PC-3 (cell line): Measurements from ENCODE around the gene PRLR. TPM values are rescaled to one million over a fixed set of nuclear protein-coding genes. Genes with fewer than 3 reads are reported as not detected.

Source experiments
- ATAC-seq: fragments of 200-7000 bp; cut with Tn5 transposase; 2 replicates; pipeline ENCODE4 v1.9.1; 2020; ENCODE audit warnings: mild to moderate bottlenecking, moderate library complexity
- BruUV-seq: library from RNA; stranded (reverse); fragments of 400-500 nt; replicated peaks from 2 replicates; lab custom pipeline; 2021; lab: Mats Ljungman, UMichigan
- CTCF ChIA-PET: fragments of 300-600 bp; sonication (Branson Sonifier 250); formaldehyde crosslinking; loops from one replicate; lab custom pipeline; 2022; ENCODE audit warnings: antibody characterized with exemption; lab: Charles Lee
- POLR2A ChIA-PET: fragments of 300-600 bp; sonication (Branson Sonifier 250); formaldehyde crosslinking; loops from one replicate; lab custom pipeline; 2022; ENCODE audit warnings: antibody characterized with exemption; ENCODE audit not compliant: unreplicated experiment; lab: Charles Lee
- DNase-seq: peaks from one replicate; pipeline ENCODE4 v3.0.0-alpha.2; 2015
- H2AFZ ChIP-seq: fragments of 300-600 bp; sonication (generic); 2 replicates; pipeline ENCODE4 v1.6.0; 2016; ENCODE audit warnings: antibody characterized with exemption, low read length
- H3F3A ChIP-seq: fragments of 300-600 bp; sonication (generic); one replicate; pipeline ENCODE4 v1.6.0; 2017; ENCODE audit warnings: antibody characterized with exemption, low read length, control low read depth, mild to moderate bottlenecking; ENCODE audit not compliant: unreplicated experiment
- H3K27ac ChIP-seq: fragments of 300-600 bp; sonication (generic); 2 replicates; pipeline ENCODE4 v1.5.1; 2016; ENCODE audit warnings: mild to moderate bottlenecking, low read length
- H3K27me3 ChIP-seq: fragments of 300-600 bp; sonication (generic); 2 replicates; pipeline ENCODE4 v1.6.1; 2016; ENCODE audit warnings: low read length, mixed read lengths
- H3K36me3 ChIP-seq: fragments of 300-600 bp; sonication (generic); 2 replicates; pipeline ENCODE4 v1.6.1; 2016; ENCODE audit warnings: low read depth, mixed run types, low read length, mixed read lengths
- H3K4me1 ChIP-seq: fragments of 300-600 bp; sonication (generic); 2 replicates; pipeline ENCODE4 v1.5.1; 2016; ENCODE audit warnings: low read length; ENCODE audit not compliant: insufficient read depth
- H3K4me2 ChIP-seq: fragments of 300-600 bp; sonication (generic); 2 replicates; pipeline ENCODE4 v1.6.0; 2016; ENCODE audit warnings: low read length
- H3K4me3 ChIP-seq: fragments of 300-600 bp; sonication (generic); 2 replicates; pipeline ENCODE4 v1.5.1; 2016; ENCODE audit warnings: mild to moderate bottlenecking, low read length, mixed read lengths
- H3K79me2 ChIP-seq: fragments of 300-600 bp; sonication (generic); 2 replicates; pipeline ENCODE4 v1.6.1; 2017; ENCODE audit warnings: low read length, mixed read lengths
- H3K9ac ChIP-seq: fragments of 300-600 bp; sonication (generic); 2 replicates; pipeline ENCODE4 v1.6.0; 2016; ENCODE audit warnings: mild to moderate bottlenecking, low read length
- H3K9me2 ChIP-seq: fragments of 300-600 bp; sonication (generic); replicated peaks from 2 replicates; pipeline ENCODE4 v1.6.1; 2016; ENCODE audit warnings: mixed run types, low read length, mixed read lengths
- H3K9me3 ChIP-seq: fragments of 300-600 bp; sonication (generic); 2 replicates; pipeline ENCODE4 v1.6.1; 2016; ENCODE audit warnings: low read length, mixed read lengths
- H4K20me1 ChIP-seq: fragments of 300-600 bp; sonication (generic); 2 replicates; pipeline ENCODE4 v1.6.1; 2016; ENCODE audit warnings: low read length, mixed read lengths
- EZH2 ChIP-seq: fragments of 300-600 bp; sonication (generic); IDR thresholded peaks from one replicate; pipeline ENCODE4 v1.6.1; 2017; ENCODE audit warnings: antibody characterized with exemption, mild to moderate bottlenecking, low read length; ENCODE audit not compliant: unreplicated experiment
- EZH2phosphoT487 ChIP-seq: fragments of 300-600 bp; sonication (generic); IDR thresholded peaks from 2 replicates; pipeline ENCODE4 v1.6.1; 2018; ENCODE audit warnings: mild to moderate bottlenecking, antibody characterized with exemption, low read length, borderline replicate concordance
- intact Hi-C: fragments of 100-400 bp; cut with micrococcal nuclease; formaldehyde crosslinking; loops from 2 replicates; pipeline ENCODE4 v1.9.0; 2023
- total RNA-seq: library from RNA; depleted of rRNA; stranded (reverse); fragments of >200 nt; gene quantifications from 2 replicates; pipeline ENCODE4 v1.2.3, GENCODE V29; 2014
- TF ChIP-seq, protein P1 (sequence below): fragments of 300-600 bp; sonication (generic); conservative IDR thresholded peaks from 2 replicates; pipeline ENCODE4 v1.5.1; 2017; ENCODE audit warnings: antibody characterized with exemption, low read depth, mild to moderate bottlenecking, low read length

The PRLR gene
- total RNA-seq, 1 experiment from 2014 or later, result 0.29 TPM

- no peak overlapping the region for H3K4me3 ChIP-seq
- no peak for DNase-seq
- H3K36me3 ChIP-seq, result no peaks in the 10 kb centered on the region
- CTCF ChIA-PET, result no interaction called here
- POLR2A ChIA-PET, result no interaction called here
- H3K4me2 ChIP-seq, result no peak overlapping the region
- H3K9me2 ChIP-seq, result no peaks in the 10 kb centered on the region
- no peaks in the 10 kb centered on the region for H3K9me3 ChIP-seq
- no peak for ATAC-seq
- H2AFZ ChIP-seq, result no peak overlapping the region
- TF ChIP-seq EZH2 (no peak), EZH2phosphoT487 (no peak)
- TF ChIP-seq, protein P1, sequence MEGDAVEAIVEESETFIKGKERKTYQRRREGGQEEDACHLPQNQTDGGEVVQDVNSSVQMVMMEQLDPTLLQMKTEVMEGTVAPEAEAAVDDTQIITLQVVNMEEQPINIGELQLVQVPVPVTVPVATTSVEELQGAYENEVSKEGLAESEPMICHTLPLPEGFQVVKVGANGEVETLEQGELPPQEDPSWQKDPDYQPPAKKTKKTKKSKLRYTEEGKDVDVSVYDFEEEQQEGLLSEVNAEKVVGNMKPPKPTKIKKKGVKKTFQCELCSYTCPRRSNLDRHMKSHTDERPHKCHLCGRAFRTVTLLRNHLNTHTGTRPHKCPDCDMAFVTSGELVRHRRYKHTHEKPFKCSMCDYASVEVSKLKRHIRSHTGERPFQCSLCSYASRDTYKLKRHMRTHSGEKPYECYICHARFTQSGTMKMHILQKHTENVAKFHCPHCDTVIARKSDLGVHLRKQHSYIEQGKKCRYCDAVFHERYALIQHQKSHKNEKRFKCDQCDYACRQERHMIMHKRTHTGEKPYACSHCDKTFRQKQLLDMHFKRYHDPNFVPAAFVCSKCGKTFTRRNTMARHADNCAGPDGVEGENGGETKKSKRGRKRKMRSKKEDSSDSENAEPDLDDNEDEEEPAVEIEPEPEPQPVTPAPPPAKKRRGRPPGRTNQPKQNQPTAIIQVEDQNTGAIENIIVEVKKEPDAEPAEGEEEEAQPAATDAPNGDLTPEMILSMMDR, result no peak
- no TSS peak for BruUV-seq
- H3K79me2 ChIP-seq, result no peaks in the 10 kb centered on the region
- H3F3A ChIP-seq, result no peaks in the 10 kb centered on the region
- peaks cover 35% of the 10 kb centered on the region; the same call in 1 of the 2 replicates for H3K27me3 ChIP-seq
- H3K9ac ChIP-seq, result no peak overlapping the region
- H4K20me1 ChIP-seq, result no peaks in the 10 kb centered on the region
- no peaks in the 10 kb centered on the region for H3K4me1 ChIP-seq
- H3K27ac ChIP-seq, result no peak overlapping the region
- intact Hi-C loops, result no loop called here
Measured at GRCh38 chr5:35164860-35165542, 65.3 kb downstream of the PRLR start.

GRCh38 chr5:35163710-35164033 is 66.6 kb downstream of the PRLR start:
- H3F3A ChIP-seq, result no peaks in the 10 kb centered on the region
- BruUV-seq, result no TSS peak
- H2AFZ ChIP-seq, result no peak overlapping the region
- ATAC-seq (no peak), DNase-seq (no peak)
- no peaks in the 10 kb centered on the region for H3K36me3 ChIP-seq
- intact Hi-C loops, result no loop called here
- CTCF ChIA-PET, result no interaction called here
- H3K9me2 ChIP-seq, result no peaks in the 10 kb centered on the region
- H4K20me1 ChIP-seq, result no peaks in the 10 kb centered on the region
- no peak overlapping the region for H3K4me3 ChIP-seq
- H3K9me3 ChIP-seq, result no peaks in the 10 kb centered on the region
- POLR2A ChIA-PET, result no interaction called here
- H3K9ac ChIP-seq, result no peak overlapping the region
- TF ChIP-seq EZH2 (no peak), EZH2phosphoT487 (no peak)
- TF ChIP-seq, protein P1, result no peak
- H3K27me3 ChIP-seq, result peaks cover 35% of the 10 kb centered on the region; the same call in 1 of the 2 replicates
- no peak overlapping the region for H3K27ac ChIP-seq
- H3K4me2 ChIP-seq, result no peak overlapping the region
- H3K4me1 ChIP-seq, result no peaks in the 10 kb centered on the region
- H3K79me2 ChIP-seq, result no peaks in the 10 kb centered on the region

DNA sequence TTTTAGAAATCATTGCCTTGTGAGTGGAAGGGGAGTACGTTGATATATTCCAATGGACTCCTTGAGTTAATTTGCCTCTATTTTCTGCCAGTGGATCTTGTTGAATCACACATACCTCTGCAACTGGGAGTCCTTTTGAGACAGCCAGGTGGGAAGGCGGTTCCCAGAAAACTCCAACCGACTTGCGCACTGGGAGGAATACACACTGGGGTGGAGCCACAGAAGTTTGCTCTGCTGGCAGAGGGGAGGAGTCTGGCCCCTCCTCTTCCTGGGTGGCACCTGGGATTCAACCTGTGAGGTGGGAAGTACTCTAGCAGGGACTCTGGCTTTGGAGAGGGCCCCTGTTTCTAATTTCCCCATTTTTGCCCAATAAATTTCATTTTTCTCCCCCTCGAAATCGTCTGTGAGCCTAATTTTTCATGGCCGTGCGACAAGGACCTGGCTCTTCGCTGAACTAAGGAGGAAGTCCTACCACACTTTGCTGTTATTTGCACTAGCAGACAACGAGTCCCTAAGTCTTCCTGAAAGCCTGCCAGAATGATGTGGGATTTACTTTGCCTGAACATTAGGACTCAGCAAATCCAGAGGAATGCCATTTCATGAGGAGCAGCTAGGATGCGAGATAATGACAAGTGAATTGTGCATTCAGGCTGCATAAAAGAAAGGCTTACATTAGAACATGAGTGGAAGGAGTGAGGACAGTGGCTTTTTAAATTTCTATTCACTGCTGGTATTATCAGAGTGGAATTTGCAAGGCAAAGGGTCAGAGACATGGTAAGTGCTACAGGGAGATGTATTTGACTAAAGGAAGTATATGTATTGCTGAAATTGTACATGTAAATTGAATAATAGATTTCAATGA is 67.2 kb downstream of the PRLR start:
- peaks cover 35% of the 10 kb centered on the region; the same call in 1 of the 2 replicates for H3K27me3 ChIP-seq
- POLR2A ChIA-PET, result no interaction called here
- no peak overlapping the region for H3K9ac ChIP-seq
- H3F3A ChIP-seq, result no peaks in the 10 kb centered on the region
- no peak for TF ChIP-seq EZH2
- TF ChIP-seq EZH2phosphoT487, result no peak
- TF ChIP-seq, protein P1, result no peak
- H3K9me3 ChIP-seq, result no peaks in the 10 kb centered on the region
- no peak overlapping the region for H3K4me2 ChIP-seq
- H3K9me2 ChIP-seq, result no peaks in the 10 kb centered on the region
- no peaks in the 10 kb centered on the region for H3K79me2 ChIP-seq
- no peaks in the 10 kb centered on the region for H3K36me3 ChIP-seq
- DNase-seq (no peak), ATAC-seq (no peak)
- 0 out of 2 replicates have a peak overlapping the region, but pooled peaks have one; percentile 12 for H2AFZ ChIP-seq
- intact Hi-C loops, result no loop called here
- H3K27ac ChIP-seq, result no peak overlapping the region
- no peaks in the 10 kb centered on the region for H4K20me1 ChIP-seq
- H3K4me3 ChIP-seq, result no peak overlapping the region
- no TSS peak for BruUV-seq
- no peaks in the 10 kb centered on the region for H3K4me1 ChIP-seq
- CTCF ChIA-PET, result no interaction called here
